KOPT-K1 (cell line): ENCODE measurements around the gene SLC5A9.
"Not testable (repeated sequence)": the region's sequence is repeated elsewhere in the genome, so short reads cannot be mapped to it uniquely, and the experiment has no call there.

Experiments used
- H3K27ac ChIP-seq: fragments of 200-600 bp; sonication (generic); 2 replicates; pipeline ENCODE4 v1.5.1; 2016; ENCODE audit warnings: antibody characterized with exemption, mild to moderate bottlenecking, low read depth, low read length; ENCODE audit not compliant: poor library complexity, severe bottlenecking
- H3K36me3 ChIP-seq: fragments of 200-600 bp; sonication (generic); 2 replicates; pipeline ENCODE4 v1.5.1; 2017; ENCODE audit warnings: antibody characterized with exemption, mild to moderate bottlenecking, low read length, moderate library complexity; ENCODE audit not compliant: insufficient read depth
- H3K9me3 ChIP-seq: fragments of 200-600 bp; sonication (generic); 2 replicates; pipeline ENCODE4 v1.5.1; 2017; ENCODE audit warnings: antibody characterized with exemption, low read length, mild to moderate bottlenecking; ENCODE audit not compliant: insufficient read depth, poor library complexity, severe bottlenecking

The SLC5A9 gene

GRCh38 chr1:48205522-48205921 lies 17.0 kb upstream of the SLC5A9 start:
- Histone ChIP-seq H3K27ac (no peak overlapping the region), H3K9me3 (no peaks in the 10 kb centered on the region), H3K36me3 (no peaks in the 10 kb centered on the region)

- Histone ChIP-seq H3K27ac (no peak overlapping the region), H3K36me3 (no peaks in the 10 kb centered on the region), H3K9me3 (no peaks in the 10 kb centered on the region)
Measured at GRCh38 chr1:48206371-48206770, 16.1 kb upstream of the SLC5A9 start.

- Histone ChIP-seq H3K27ac (no peak overlapping the region), H3K9me3 (no peaks in the 10 kb centered on the region), H3K36me3 (no peaks in the 10 kb centered on the region)
Measured at GRCh38 chr1:48207131-48207530, 15.4 kb upstream of the SLC5A9 start.

- H3K27ac ChIP-seq = no peak overlapping the region
- H3K9me3 ChIP-seq = no peaks in the 10 kb centered on the region
- no peaks in the 10 kb centered on the region for H3K36me3 ChIP-seq
Measured at GRCh38 chr1:48207536-48208075, 14.9 kb upstream of the SLC5A9 start.

- H3K9me3 ChIP-seq = no peaks in the 10 kb centered on the region
- H3K36me3 ChIP-seq = no peaks in the 10 kb centered on the region
- no peak overlapping the region for H3K27ac ChIP-seq
Measured at GRCh38 chr1:48208251-48208650, 14.3 kb upstream of the SLC5A9 start.

- no peaks in the 10 kb centered on the region for H3K36me3 ChIP-seq
- H3K9me3 ChIP-seq = no peaks in the 10 kb centered on the region
- no peak overlapping the region for H3K27ac ChIP-seq
Measured at GRCh38 chr1:48208652-48209051, 13.9 kb upstream of the SLC5A9 start.

GRCh38 chr1:48213462-48213861 lies 9.1 kb upstream of the SLC5A9 start:
- not testable (repeated sequence) for H3K27ac ChIP-seq, H3K9me3 ChIP-seq, H3K36me3 ChIP-seq

GRCh38 chr1:48214366-48214765 lies 8.2 kb upstream of the SLC5A9 start:
- H3K27ac ChIP-seq, H3K9me3 ChIP-seq, H3K36me3 ChIP-seq: not testable (repeated sequence)

- H3K36me3 ChIP-seq = no peaks in the 10 kb centered on the region
- no peaks in the 10 kb centered on the region for H3K9me3 ChIP-seq
- H3K27ac ChIP-seq = no peak overlapping the region
Measured at GRCh38 chr1:48214820-48215219, 7.7 kb upstream of the SLC5A9 start.

- no peak overlapping the region for H3K27ac ChIP-seq
- H3K9me3 ChIP-seq = no peaks in the 10 kb centered on the region
- H3K36me3 ChIP-seq = no peaks in the 10 kb centered on the region
Measured at GRCh38 chr1:48215222-48215621, 7.3 kb upstream of the SLC5A9 start.

- H3K36me3 ChIP-seq = no peaks in the 10 kb centered on the region
- no peak overlapping the region for H3K27ac ChIP-seq
- H3K9me3 ChIP-seq = no peaks in the 10 kb centered on the region
Measured at GRCh38 chr1:48215889-48216288, 6.6 kb upstream of the SLC5A9 start.

GRCh38 chr1:48216313-48216712 lies 6.2 kb upstream of the SLC5A9 start:
- no peaks in the 10 kb centered on the region for H3K36me3 ChIP-seq

GRCh38 chr1:48216941-48217340 lies 5.6 kb upstream of the SLC5A9 start:
- no peak overlapping the region for H3K27ac ChIP-seq
- no peaks in the 10 kb centered on the region for H3K36me3 ChIP-seq
- no peaks in the 10 kb centered on the region for H3K9me3 ChIP-seq

More at GRCh38 chr1:48216313-48216712, 6.2 kb upstream of the SLC5A9 start:
- H3K9me3 ChIP-seq = no peaks in the 10 kb centered on the region
- H3K27ac ChIP-seq = no peak overlapping the region

GRCh38 chr1:48217856-48218255 lies 4.7 kb upstream of the SLC5A9 start:
- H3K36me3 ChIP-seq = no peaks in the 10 kb centered on the region
- H3K9me3 ChIP-seq = no peaks in the 10 kb centered on the region
- no peak overlapping the region for H3K27ac ChIP-seq

GRCh38 chr1:48219803-48220202 lies 2.7 kb upstream of the SLC5A9 start:
- Histone ChIP-seq H3K36me3 (no peaks in the 10 kb centered on the region), H3K27ac (no peak overlapping the region), H3K9me3 (no peaks in the 10 kb centered on the region)

- Histone ChIP-seq H3K9me3 (no peaks in the 10 kb centered on the region), H3K36me3 (no peaks in the 10 kb centered on the region), H3K27ac (no peak overlapping the region)
Measured at GRCh38 chr1:48221122-48221521, 1.4 kb upstream of the SLC5A9 start.

- Histone ChIP-seq H3K36me3 (no peaks in the 10 kb centered on the region), H3K9me3 (no peaks in the 10 kb centered on the region), H3K27ac (no peak overlapping the region)
Measured at GRCh38 chr1:48221657-48222056, 859 bp upstream of the SLC5A9 start.
